GOT3 (cell line): Measurements from ENCODE around the gene FRA10AC1.
"Not testable (repeated sequence)": the region's sequence is repeated elsewhere in the genome, so short reads cannot be mapped to it uniquely, and the experiment has no call there.

Experiments used
- DNase-seq: peaks from one replicate; lab custom pipeline; 2025; ENCODE audit warnings: mixed read lengths; lab: John Stamatoyannopoulos, UW

Gene FRA10AC1

DNA sequence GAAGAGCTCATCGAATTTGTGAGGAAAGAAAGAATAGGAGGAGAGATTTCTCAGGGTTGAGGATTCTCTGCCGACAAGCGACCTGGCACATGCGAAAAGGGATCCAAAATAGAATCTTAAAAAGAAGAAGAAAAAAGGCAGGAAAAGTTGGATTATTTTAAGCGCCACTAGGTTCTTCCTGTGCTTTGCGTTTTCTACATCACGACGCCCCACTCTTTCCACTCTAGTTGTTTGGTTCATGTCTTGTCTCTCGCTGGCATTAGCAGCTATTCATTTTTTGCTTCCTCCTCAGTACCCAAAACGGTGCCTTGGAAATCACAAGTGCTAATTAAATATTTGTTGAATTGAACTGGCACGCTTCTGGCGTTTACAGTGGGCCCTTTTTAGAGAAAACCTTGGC is 674 bp upstream of the FRA10AC1 start:
- DNase-seq = no peak

GRCh38 chr10:93701866-93702209 is 554 bp downstream of the FRA10AC1 start:
- no peak for DNase-seq

DNA sequence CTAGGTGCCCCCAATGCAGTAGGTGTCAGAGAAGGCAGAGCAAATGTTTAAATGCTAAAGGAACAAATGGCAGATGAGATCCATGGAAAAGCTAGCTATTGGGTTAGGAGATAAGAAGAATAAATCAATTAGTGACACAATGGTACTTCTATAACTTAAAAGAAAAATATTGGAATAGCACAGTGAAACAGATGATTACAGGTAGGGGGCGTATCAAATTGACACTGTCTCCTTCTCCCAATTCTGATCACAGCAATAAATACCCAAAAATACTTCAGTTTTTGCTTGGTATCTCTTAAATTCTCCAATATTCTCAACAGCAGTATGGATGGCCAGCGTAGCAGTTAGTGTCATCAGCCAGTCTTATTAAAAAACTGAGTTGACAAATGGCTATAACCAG is 5.2 kb downstream of the FRA10AC1 start:
- no peak for DNase-seq

DNA sequence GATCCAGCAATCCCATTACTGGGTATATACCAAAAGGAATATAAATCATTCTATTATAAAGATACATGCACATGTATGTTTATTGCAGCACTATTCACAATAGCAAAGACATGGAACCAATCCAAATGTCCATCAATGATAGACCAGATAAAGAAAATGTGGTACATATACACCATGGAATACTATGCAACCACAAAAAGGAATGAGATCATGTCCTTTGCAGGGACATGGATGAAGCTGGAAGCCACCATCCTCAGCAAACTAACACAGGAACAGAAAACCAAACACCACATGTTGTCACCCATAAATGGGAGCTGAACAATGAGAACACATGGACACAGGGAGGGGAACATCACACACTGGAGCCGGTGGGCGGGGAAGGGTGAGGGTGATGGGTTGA is 5.8 kb downstream of the FRA10AC1 start:
- DNase-seq = not testable (repeated sequence)

GRCh38 chr10:93695740-93696139 is 6.7 kb downstream of the FRA10AC1 start:
- no peak for DNase-seq

- DNase-seq = no peak
These were observed 14.7 kb downstream of the FRA10AC1 start for GRCh38 chr10:93687737-93688136.

- no peak for DNase-seq
These were observed 21.9 kb downstream of the FRA10AC1 start for GRCh38 chr10:93680412-93681047.

GRCh38 chr10:93678805-93679587 is 23.4 kb downstream of the FRA10AC1 start:
- DNase-seq = no peak

GRCh38 chr10:93678386-93678785 is 24.0 kb downstream of the FRA10AC1 start:
- DNase-seq = no peak

GRCh38 chr10:93673791-93674190 is 28.6 kb downstream of the FRA10AC1 start:
- DNase-seq = no peak

DNA sequence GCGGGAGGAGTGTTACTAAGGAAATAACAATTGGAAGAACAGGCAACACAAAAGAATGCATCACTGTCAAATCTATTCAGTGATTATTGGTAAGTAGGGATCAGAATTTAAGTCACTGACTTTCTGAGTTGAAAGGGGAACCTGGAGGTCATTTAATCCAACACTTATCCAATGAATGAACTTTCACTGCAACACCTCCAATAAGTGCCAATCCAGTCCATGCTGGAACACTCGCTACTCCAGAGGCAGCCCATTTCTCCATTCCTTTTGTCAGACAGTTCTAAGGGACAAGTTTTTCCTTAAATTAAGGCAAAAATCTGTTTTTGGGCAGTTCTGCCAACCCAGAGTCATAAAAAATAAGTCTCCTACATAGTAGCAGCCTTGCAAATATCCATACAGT is 29.5 kb downstream of the FRA10AC1 start:
- no peak for DNase-seq

- DNase-seq = no peak
These were observed 30.2 kb downstream of the FRA10AC1 start for GRCh38 chr10:93672022-93672678.

DNA sequence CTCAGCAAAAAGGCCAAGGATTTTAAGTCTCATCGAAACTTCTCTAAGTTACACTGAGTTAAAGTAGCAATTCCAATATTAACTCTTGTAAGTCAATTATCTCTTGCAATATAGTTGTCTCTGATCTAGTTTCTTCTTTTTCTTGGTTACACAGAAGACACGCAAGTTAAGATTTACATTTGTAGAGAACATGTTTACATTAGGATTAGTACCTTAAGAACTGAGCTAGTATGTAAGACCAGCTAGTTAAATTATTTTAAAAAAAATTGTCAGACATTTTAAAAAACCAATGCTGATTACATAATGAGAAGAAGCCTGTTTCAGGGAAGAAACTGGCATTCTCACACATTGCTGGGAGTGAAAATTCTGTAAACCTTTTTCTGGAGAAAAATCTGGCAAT is 31.4 kb downstream of the FRA10AC1 start:
- DNase-seq = no peak

GRCh38 chr10:93670372-93670771 is 32.0 kb downstream of the FRA10AC1 start:
- no peak for DNase-seq

DNA sequence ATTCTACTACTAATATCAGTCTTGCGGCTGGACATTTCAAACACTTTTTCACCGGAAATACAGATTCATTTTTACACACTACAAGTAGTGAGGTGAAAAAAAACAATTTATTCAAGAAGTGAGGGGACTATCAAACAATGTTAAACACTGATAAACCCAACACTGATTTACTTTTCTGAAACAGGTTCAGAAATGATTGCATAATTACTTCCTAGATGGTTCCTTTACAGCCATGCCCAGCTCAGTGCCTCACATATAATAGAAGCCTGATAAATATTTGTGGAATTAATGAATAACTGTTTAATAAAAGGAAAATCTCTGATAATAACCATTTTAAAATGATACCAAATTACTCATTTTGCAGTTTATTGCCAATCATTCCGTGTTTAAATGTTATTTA is 34.6 kb downstream of the FRA10AC1 start:
- no peak for DNase-seq

GRCh38 chr10:93666030-93666429 is 36.4 kb downstream of the FRA10AC1 start:
- DNase-seq = no peak

DNA sequence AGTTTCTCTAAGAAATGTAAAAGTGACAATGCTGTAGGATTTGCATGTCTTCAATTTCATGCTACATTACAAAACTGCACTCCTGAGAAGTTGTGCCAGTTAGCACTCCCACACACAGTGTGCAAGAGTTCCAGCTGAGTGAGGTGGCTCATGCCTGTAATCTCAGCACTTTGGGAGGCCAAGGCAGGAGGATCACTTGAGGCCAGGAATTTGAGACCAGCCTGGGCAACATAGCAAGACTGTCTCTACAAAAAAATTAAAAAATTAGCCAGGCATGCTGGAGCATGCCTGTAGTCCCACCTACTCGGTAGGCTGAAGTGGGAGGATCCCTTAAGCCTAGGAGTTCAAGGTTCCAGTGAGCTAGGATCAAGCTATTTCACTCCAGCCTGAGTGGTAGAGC is 44.6 kb downstream of the FRA10AC1 start:
- DNase-seq = no peak

DNA sequence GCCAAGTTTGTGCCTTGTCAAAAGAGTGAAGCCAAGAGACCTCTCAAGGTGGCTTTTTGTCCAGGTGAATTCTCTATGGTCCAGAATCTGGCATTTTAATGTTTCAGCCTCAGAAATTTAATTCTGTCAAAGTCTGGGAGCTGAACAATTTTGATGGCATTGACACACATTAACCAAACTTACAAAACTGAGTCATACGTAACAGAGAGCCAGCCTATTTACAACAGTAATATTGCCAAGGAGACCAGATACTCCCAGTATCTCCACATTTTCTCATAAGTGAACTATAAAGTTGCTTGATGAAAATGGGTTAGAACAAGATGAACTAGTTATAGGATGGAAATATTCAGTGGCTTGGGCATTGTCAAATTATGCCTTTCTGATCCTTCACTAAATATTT is 46.2 kb downstream of the FRA10AC1 start:
- no peak for DNase-seq

DNA sequence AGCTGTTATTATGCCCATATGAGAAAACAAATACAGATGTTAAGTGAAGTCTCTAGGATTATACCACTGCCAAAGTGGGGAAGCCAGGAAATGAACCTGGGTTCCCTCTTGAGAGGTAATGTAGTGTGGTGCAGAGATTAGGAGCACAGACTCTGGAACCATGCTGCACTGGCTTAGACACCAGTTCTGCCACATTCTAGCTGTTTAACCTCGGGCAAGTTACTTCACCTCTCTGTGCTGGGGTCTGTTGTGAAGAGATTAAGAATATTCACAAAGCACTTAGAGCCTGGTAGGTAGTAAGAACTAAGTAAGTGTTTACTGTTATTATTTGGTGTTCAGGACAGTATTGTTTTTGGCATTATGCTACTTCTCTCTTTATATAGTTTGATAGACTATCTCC is 48.2 kb downstream of the FRA10AC1 start:
- no peak for DNase-seq

GRCh38 chr10:93652857-93653256 is 49.5 kb downstream of the FRA10AC1 start:
- DNase-seq = no peak

DNA sequence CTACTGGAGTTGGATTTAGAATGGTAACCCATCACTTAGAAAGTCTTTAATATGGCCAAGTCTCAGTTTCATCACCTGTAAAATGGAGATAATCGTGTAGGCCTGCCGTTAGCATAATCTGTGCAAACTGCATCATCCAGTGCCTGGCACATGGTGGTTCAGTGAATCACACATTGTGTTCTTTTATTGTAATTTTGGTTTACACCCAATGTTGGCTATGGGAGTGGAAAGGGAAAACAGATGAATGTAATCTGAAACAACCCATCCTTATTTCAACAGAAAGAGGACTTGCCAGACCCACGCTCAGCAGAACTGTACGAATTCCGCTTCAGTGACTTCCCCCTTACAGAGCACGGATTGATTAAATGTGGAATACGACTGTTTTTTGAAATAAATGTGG is 62.6 kb downstream of the FRA10AC1 start:
- DNase-seq = no peak

GRCh38 chr10:93630625-93631557 is 71.5 kb downstream of the FRA10AC1 start:
- DNase-seq = no peak
